IPS-11a (cell line): ENCODE measurements around the gene BAX.
A peak's percentile ranks its signal among the peaks of the same experiment; 100 is the strongest.

Source experiments
- H3K4me3 ChIP-seq: one replicate; pipeline ENCODE4 v1.5.1; 2013; ENCODE audit warnings: low read depth, low read length, control low read depth

BAX gene

GRCh38 chr19:48961673-48962028 is 7.0 kb downstream of the BAX start:
- H3K4me3 ChIP-seq, result no peak overlapping the region

DNA sequence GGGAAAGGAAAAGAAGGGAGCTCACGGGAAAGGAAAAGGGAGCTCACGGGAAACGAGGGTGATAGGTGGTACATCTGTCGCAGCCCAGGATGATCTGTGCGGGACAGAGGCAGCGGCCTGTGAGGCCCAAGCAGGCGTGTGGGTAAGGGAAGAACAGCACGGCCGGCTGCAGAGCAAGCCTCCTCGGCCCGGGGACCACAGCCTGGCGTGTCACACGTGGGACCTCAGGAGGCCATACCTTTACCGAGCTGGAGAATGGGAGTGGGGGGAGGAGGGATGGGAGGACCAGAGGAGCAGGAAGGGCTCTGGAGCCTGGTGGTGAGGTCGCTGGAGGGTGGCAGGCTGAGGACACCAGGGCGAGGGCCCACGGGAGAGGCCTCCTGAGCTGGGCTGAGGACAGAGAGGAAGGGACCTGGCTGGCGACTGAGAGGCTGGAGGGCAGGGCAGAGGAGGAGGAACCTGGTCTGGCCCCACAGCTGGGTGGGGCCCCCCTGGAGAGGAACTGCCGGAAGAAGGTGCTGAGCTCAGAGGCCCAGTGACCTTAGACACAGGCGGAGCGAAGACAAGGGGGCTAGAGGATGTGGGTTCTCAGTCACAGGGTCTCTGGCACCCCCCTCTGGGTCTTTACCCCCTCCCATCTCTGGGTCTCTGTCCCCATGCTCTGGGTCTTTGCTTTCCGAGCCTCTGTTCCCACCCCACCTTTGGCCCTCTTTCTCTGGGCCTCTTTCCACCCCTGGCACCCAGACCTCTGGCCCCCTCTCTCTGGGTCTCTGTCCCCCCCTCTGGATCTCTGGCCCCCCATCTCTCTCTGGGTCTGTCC is 7.6 kb downstream of the BAX start:
- H3K4me3 ChIP-seq, result no peak overlapping the region

DNA sequence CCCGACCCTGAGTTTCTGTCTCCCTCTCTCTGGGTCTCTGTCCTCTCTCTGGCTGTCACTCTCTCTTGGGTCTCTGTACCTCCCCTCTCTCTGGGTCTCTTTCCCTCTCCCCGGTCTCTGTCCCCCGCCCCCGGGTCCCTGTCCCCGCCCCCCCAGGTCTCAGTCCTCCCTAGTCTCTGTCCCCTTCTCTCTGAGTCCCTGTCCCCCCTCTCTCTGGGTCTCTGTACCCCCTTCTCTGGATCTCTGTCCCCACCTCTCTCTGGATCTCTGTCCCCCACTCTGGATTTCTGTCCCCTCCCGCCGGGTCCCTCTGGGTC is 8.1 kb downstream of the BAX start:
- H3K4me3 ChIP-seq, result no peak overlapping the region

DNA sequence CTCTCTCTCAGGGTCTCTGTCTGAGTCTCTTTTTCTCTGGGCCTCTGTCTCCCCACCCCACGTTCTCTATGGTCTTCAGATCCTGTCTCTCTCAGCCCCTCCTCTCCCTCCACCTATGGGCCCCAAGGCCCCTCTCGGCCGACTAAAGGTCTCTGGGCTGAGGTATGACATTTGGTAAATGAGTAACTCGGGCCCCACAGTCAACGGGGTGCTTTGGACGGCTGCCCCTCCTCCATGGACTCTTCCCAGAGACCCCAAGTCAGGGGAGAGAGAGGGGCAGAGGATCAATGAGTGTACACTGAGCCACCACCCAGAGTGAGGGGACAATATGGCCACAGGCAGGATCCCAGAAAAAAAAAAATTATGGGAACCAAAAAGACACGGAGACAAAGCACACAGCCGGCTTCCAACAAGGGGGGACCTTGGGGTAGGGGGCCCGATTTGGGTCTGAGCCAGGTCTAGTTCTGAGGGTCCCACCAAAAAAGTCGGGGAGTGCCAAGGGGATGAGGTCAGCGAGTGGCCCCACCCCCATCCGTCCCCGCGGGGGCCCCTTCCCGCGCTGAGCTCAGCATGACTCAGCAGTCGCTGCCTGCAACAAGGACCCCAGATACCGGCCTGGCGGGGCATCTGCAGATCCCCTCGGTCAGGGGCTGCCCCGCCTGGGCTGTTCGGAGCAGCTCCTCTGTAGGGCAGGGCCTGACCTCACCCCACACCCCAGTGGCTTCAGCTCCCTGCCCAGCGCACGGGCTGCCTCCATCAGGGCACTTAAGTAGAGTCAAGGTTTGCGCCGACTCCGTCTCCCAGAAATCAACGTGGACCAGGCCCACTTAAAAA is 8.9 kb downstream of the BAX start:
- peak overlapping the region; percentile 54 for H3K4me3 ChIP-seq

GRCh38 chr19:48964205-48965039 is 9.7 kb downstream of the BAX start:
- peak overlapping the region; percentile 54 for H3K4me3 ChIP-seq

DNA sequence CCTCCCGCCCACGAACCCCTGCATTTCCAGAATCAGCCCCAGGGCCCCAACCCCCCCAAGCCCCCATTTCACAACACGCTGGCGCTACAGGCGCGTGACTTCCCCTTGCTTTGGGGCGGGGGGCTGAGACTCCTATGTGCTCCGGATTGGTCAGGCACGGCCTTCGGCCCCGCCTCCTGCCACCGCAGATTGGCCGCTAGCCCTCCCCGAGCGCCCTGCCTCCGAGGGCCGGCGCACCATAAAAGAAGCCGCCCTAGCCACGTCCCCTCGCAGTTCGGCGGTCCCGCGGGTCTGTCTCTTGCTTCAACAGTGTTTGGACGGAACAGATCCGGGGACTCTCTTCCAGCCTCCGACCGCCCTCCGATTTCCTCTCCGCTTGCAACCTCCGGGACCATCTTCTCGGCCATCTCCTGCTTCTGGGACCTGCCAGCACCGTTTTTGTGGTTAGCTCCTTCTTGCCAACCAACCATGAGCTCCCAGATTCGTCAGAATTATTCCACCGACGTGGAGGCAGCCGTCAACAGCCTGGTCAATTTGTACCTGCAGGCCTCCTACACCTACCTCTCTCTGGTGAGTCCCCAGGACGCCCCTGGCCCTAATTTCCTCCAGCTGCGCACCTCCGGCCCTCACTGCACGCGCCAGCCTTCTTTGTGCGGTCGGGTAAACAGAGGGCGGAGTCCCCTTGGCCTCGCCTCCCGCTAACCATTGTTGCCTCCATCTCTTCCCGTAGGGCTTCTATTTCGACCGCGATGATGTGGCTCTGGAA is 10.5 kb downstream of the BAX start, which contains the start of gene FTL:
Gene FTL, plus strand, starts transcription at position 270 of the 766 bp plus-strand sequence. Its CDS starts 199 bp downstream, at position 469.
- peak within 1 kb of the TSS; percentile 94 for H3K4me3 ChIP-seq

DNA sequence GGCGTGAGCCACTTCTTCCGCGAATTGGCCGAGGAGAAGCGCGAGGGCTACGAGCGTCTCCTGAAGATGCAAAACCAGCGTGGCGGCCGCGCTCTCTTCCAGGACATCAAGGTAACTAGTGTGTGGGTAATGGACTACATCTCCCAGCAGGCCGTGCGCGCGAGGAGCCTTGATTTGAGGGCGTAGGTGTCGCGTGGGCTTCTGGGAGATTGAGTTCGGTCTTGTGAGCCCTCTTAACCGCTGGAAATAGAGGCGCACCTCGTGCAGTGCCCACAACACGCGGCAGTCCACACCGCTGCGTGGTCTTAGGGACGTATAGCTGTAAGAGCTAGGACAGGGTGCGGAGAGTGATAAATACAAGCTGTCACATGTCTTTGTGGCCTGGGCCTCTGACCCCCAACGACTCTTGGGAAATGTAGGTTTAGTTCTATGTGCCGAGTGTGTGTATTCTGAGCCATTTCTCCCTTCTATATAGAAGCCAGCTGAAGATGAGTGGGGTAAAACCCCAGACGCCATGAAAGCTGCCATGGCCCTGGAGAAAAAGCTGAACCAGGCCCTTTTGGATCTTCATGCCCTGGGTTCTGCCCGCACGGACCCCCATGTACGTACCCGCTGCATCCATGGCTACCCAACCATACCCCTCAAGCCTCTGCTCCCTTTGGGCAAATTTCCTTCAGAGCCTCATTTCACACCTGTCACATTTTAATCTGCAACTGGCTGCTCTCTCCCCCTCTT is 11.3 kb downstream of the BAX start:
- peak overlapping the region; percentile 94 for H3K4me3 ChIP-seq

DNA sequence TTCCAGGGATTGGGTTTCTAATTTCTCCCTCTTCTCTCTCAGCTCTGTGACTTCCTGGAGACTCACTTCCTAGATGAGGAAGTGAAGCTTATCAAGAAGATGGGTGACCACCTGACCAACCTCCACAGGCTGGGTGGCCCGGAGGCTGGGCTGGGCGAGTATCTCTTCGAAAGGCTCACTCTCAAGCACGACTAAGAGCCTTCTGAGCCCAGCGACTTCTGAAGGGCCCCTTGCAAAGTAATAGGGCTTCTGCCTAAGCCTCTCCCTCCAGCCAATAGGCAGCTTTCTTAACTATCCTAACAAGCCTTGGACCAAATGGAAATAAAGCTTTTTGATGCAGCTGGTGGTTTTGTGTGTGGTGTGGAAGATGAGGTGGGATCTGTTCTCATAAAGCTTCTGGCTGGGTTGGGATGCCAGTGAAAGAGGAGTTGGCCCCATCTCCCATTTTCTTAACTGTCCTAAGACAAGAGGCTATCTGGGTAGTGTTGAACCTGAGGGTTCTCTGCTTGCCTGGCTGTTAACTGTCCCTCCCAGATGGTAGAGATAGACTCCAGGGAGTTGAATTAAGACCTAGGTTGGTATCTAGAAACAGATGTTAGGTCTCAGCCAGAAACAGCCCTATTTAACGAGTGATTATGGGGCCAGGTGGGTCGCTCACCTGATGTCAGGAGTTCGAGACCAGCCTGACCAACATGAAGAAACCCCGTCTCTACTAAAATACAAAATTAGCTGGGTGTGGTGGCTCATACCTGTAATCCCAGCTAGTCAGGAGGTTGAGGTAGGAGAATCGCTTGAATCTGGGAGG is 12.1 kb downstream of the BAX start:
- peak overlapping the region; percentile 94 for H3K4me3 ChIP-seq

DNA sequence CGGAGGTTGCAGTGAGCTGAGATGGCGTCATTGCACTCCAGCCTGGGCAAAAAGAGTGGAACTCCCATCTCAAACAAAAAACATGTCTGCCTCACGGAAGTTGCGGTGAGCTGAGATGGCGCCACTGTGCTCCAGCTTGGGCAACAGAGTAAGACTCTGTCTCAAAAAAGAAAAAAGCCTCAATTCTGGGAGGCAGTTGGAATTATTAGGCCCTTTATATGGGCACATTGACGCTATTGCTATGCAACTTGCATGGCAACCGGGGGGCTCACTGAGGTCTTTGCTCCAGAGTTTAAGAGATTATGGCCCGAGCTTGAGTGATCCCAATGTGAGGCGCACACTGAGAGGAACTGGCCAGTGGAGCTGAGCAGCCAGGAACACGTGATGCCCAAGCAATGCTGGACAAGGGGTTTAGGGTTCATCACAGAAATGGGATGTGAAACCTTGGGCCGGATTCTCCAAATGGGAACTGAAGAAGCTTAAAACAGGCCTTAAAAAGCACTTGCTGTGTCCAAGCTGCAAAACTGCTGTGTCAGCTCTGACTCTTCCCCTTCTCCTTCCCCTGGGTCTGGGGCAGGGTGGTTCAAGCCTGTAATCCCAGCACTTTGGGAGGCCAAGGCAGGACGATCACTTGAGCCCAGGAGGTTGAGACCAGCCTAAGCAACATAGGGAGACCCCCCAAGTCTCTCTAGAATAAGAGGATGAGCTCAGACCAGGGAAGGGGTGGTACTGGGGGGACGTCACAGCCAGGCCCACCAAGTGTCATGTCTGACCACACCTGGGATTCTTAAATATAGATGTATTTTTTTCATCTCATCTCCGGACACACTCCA is 12.9 kb downstream of the BAX start:
- H3K4me3 ChIP-seq, result no peak overlapping the region

GRCh38 chr19:48968179-48968661 is 13.5 kb downstream of the BAX start:
- H3K4me3 ChIP-seq, result no peak overlapping the region

DNA sequence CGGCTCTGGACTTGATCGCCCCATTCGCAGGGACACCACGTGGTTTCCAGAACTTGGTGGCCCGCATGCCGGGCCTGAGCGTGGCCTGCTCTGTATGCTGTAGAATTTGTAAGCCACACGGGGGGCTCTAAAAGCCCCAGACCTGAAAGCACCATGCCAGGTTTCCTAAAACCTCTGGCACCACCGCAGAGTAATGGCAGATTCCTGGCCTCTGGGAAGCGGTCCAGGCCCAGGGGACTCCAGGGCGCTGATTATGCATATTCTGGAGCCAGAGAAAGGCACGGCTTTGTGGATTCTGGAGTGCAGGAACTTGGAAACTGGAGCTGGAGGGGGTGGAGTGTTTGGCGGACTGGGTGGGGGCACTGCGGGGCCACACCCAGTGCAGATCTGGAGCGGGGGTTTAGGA is 14.1 kb downstream of the BAX start:
- no peak overlapping the region for H3K4me3 ChIP-seq

DNA sequence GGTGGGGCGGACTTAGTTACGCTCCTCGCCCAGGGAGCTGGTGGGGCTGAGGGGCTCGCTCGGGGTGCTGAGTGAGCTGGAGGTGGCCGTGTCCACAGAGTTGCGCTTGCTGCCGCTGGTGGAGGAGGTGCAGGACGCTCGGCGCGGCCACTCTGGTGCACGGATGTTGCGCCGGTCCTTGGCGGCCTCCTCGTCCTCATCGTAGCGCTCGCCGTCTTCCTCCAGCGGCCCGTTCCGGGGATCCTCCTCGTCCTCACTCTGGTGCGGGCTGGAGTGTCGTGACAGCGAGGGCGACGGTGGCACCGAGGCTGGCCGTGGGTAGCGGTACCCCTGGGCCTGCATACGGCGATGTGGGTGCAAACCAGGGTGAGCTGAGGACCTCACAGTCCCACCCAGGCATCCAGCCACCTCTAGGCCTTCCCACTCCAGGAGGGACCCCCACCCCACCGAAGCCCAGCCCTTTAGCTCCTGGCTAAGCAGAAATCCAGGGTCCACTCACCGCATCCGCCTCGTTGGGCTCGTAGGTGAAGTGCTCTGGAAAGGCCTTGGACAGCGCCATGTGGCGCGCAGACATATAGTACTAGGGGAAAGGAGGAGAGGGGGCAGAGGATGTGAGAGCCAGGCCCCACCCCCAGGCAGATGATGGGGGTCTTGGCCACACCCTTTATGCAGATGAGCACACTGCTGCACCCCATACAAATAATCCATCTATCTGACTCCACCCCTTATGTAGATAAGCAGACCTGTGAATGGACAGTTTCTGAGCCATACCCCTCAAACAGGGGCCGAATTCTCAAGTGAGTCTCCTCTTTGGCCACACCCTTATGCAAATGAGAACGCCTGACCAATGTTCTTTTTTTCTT is 14.8 kb downstream of the BAX start:
- H3K4me3 ChIP-seq, result no peak overlapping the region

- no peak overlapping the region for H3K4me3 ChIP-seq
Observed at GRCh38 chr19:48970139-48970766, 15.6 kb downstream of the BAX start.

DNA sequence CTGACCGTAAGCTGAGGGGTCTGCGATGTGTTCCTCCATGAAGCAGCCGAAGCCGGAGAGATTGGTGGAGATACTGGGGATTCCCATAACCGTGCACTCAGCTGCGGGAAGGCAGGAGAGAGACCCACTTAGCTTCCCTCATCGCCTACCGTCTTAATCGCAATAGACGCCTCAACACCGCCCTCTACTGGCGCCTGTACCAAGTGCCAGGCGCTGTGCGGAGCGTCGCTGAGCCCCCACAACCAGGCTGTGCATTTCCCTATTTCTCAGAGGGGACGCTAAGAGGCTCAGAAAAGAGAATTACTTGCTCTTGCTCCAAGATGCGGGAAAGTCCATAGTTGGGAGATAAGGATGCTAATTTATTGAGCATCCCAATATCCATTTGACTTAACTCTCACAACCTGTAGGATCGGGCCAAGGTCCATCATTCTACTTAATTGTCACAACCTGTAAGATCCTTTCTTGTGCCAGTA is 16.3 kb downstream of the BAX start:
- H3K4me3 ChIP-seq, result no peak overlapping the region

- no peak overlapping the region for H3K4me3 ChIP-seq
Observed at GRCh38 chr19:48975947-48976847, 21.5 kb downstream of the BAX start.

GRCh38 chr19:48977061-48977460 is 22.4 kb downstream of the BAX start:
- H3K4me3 ChIP-seq, result no peak overlapping the region
